ENCODE measurements around the gene ZNF439.
"Not testable (repeated sequence)": the region's sequence is repeated elsewhere in the genome, so short reads cannot be mapped to it uniquely, and the experiment has no call there.

The ZNF439 gene

DNA sequence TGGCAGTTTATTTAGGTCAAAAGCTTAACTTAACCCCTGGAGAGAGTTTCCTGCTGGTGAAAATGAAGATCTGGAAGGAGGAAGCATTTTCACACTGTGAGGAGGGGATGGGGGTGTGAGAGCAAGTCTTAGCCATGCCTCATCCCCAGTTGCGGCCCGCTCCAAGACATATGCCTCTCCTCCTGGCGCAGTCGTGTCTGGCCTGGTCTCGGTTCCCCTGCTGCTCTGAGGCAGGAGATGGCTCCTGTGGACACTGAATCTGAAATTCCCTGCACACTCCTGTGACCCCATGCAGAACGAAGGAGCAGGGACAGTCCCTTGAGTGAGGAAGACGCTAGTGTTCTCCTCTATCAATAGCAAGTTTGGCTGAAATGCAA lies 38.7 kb downstream of the ZNF439 start:
- Histone ChIP-seq H3K9me3 (ENCODE audit: control insufficient read depth, insufficient read depth, low read length) (no peaks in the 10 kb centered on the region), H4K20me1 (ENCODE audit: control insufficient read depth, insufficient read depth, low read depth, low read length) (no peaks in the 10 kb centered on the region), H3K79me2 (ENCODE audit: control insufficient read depth, low read length) (no peaks in the 10 kb centered on the region), H3K27ac (ENCODE audit: low read depth, low read length) (no peak overlapping the region), H3K4me1 (ENCODE audit: control insufficient read depth, low read length) (peaks cover 9% of the 10 kb centered on the region), H3K36me3 (ENCODE audit: control insufficient read depth, low read length) (no peaks in the 10 kb centered on the region), H3K27me3 (ENCODE audit: control insufficient read depth, low read length) (no peaks in the 10 kb centered on the region; the same call in 1 of the 2 replicates), H3K9me2 (replicated peaks; ENCODE audit: control insufficient read depth, low read length) (no peaks in the 10 kb centered on the region), H3K4me3 (ENCODE audit: low read length) (peak overlapping the region; percentile 99), H3F3A (ENCODE audit: control insufficient read depth, insufficient read depth) (no peaks in the 10 kb centered on the region), H3K4me2 (ENCODE audit: low read length) (peak overlapping the region; percentile 96)
- TF ChIP-seq EZH2phosphoT487 (IDR thresholded peaks at IDR 0.05; ENCODE audit: borderline replicate concordance, low read length) (no peak), CTCF (IDR thresholded peaks at IDR 0.05; ENCODE audit: low read depth, low read length, poor library complexity, severe bottlenecking) (no peak)

DNA sequence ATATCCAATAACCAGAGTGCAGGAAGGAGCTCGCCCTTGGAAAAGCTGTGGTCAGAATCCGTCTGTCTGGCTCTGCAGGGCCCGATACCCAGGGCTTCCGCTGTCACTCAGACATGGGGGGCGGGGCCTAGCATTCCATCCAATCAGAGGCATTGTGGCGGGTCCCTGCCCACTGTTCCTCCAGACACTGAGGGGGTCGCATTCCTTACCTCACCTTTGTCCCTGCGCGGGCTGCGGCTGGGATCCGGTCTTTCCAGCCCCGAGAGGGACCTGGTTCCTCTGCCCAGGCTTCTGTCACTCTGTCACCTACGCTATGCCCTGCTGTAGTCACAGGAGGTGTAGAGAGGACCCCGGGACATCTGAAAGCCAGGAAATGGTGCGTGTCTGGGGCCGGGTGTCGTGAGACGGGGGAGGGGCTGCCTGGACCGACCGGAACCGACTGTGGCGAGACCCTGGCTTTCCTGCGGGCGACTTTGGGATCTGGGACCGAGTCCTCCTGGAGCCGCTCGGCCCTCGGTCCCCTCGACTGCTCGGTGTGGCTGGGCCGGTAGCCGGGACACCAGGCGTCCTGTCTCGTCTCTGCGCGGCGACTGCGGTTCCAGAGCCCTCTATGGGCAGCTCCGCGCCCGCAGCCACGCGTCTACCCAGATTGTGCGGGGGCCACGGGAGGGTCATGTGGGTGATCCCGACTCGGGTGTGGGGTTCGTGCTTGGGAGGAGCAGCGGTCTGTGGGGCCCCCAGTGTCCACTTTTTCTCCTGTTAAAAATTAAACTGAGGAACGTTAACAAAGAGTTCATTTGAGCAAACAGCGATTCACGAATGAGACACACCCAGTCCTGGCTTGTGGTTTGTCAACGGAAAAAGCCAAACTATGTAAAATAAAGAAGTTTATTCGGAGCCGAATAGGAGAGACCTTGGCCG lies 39.3 kb downstream of the ZNF439 start, which contains the start of gene ZNF69:
TSS of gene ZNF69 (plus strand) at position 172 of the 921 bp plus-strand sequence. CDS start at position 314, 142 bp downstream.
- Histone ChIP-seq H3K9me2 (replicated peaks; ENCODE audit: control insufficient read depth, low read length) (no peaks in the 10 kb centered on the region), H3K27ac (ENCODE audit: low read depth, low read length) (no peak within 1 kb of the TSS), H3K4me2 (ENCODE audit: low read length) (peak within 1 kb of the TSS; percentile 96), H3F3A (ENCODE audit: control insufficient read depth, insufficient read depth) (no peaks in the 10 kb centered on the region), H4K20me1 (ENCODE audit: control insufficient read depth, insufficient read depth, low read depth, low read length) (no peaks in the 10 kb centered on the region), H3K4me3 (ENCODE audit: low read length) (peak within 1 kb of the TSS; percentile 99), H3K27me3 (ENCODE audit: control insufficient read depth, low read length) (no peaks in the 10 kb centered on the region), H3K79me2 (ENCODE audit: control insufficient read depth, low read length) (no peaks in the 10 kb centered on the region), H3K4me1 (ENCODE audit: control insufficient read depth, low read length) (peaks cover 9% of the 10 kb centered on the region), H3K36me3 (ENCODE audit: control insufficient read depth, low read length) (no peaks in the 10 kb centered on the region), H3K9me3 (ENCODE audit: control insufficient read depth, insufficient read depth, low read length) (no peaks in the 10 kb centered on the region)
- no peak for TF ChIP-seq EZH2phosphoT487 (IDR thresholded peaks at IDR 0.05; ENCODE audit: borderline replicate concordance, low read length)
- peak; percentile 28 for TF ChIP-seq CTCF (IDR thresholded peaks at IDR 0.05; ENCODE audit: low read depth, low read length, poor library complexity, severe bottlenecking)

DNA sequence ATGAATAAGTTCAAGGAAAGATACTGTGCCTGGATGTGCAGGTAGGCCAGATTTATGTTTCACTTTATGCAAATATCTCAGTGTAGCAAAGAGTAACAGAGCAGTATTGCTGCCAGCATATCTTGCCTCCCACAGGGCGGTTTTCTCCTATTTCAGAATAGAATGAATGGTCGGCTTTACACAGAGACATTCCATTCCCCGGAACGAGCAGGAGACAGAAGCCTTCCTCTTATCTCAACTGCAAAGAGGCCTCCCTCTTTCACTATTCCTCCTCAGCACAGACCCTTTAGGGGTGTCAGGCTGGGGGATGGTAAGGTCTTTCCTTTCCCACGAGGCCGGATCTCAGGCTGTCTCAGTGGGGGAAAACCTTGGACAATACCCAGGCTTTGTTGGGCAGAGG lies 41.4 kb downstream of the ZNF439 start:
- not testable (repeated sequence) for H3K4me3 ChIP-seq (ENCODE audit: low read length); H3K27me3 ChIP-seq (ENCODE audit: control insufficient read depth, low read length); H3K9me2 ChIP-seq (replicated peaks; ENCODE audit: control insufficient read depth, low read length); H3K4me1 ChIP-seq (ENCODE audit: control insufficient read depth, low read length); H3K79me2 ChIP-seq (ENCODE audit: control insufficient read depth, low read length); H3K4me2 ChIP-seq (ENCODE audit: low read length); H3K36me3 ChIP-seq (ENCODE audit: control insufficient read depth, low read length); H4K20me1 ChIP-seq (ENCODE audit: control insufficient read depth, insufficient read depth, low read depth, low read length); H3K9me3 ChIP-seq (ENCODE audit: control insufficient read depth, insufficient read depth, low read length); H3K27ac ChIP-seq (ENCODE audit: low read depth, low read length); H3F3A ChIP-seq (ENCODE audit: control insufficient read depth, insufficient read depth)

- no peaks in the 10 kb centered on the region for H3K9me2 ChIP-seq (replicated peaks; ENCODE audit: control insufficient read depth, low read length)
- H4K20me1 ChIP-seq (ENCODE audit: control insufficient read depth, insufficient read depth, low read depth, low read length), result no peaks in the 10 kb centered on the region
- no peaks in the 10 kb centered on the region for H3K27me3 ChIP-seq (ENCODE audit: control insufficient read depth, low read length)
- H3K4me2 ChIP-seq (ENCODE audit: low read length), result no peak overlapping the region
- no peaks in the 10 kb centered on the region for H3K36me3 ChIP-seq (ENCODE audit: control insufficient read depth, low read length)
- no peak overlapping the region for H3K4me3 ChIP-seq (ENCODE audit: low read length)
- TF ChIP-seq EZH2phosphoT487 (IDR thresholded peaks at IDR 0.05; ENCODE audit: borderline replicate concordance, low read length) (no peak), CTCF (IDR thresholded peaks at IDR 0.05; ENCODE audit: low read depth, low read length, poor library complexity, severe bottlenecking) (no peak)
- H3K9me3 ChIP-seq (ENCODE audit: control insufficient read depth, insufficient read depth, low read length), result no peaks in the 10 kb centered on the region
- H3F3A ChIP-seq (ENCODE audit: control insufficient read depth, insufficient read depth), result no peaks in the 10 kb centered on the region
- no peak overlapping the region for H3K27ac ChIP-seq (ENCODE audit: low read depth, low read length)
- H3K79me2 ChIP-seq (ENCODE audit: control insufficient read depth, low read length), result no peaks in the 10 kb centered on the region
- peaks cover 9% of the 10 kb centered on the region for H3K4me1 ChIP-seq (ENCODE audit: control insufficient read depth, low read length)
Observed at GRCh38 chr19:11890634-11891033, 42.1 kb downstream of the ZNF439 start.
